RWPE1 (cell line): ENCODE results near the gene ACTN1.
"Not testable (repeated sequence)": the region's sequence is repeated elsewhere in the genome, so short reads cannot be mapped to it uniquely, and the experiment has no call there.

Source experiments
- CTCF ChIA-PET: fragments of 350-600 bp; sonication (Branson Sonifier 250); formaldehyde crosslinking; extraction: SDS; loops from one replicate; lab custom pipeline; 2021; lab: Yijun Ruan, JAX
- POLR2A ChIA-PET: fragments of 400-600 bp; formaldehyde crosslinking; extraction: SDS; loops from one replicate; lab custom pipeline; 2020; ENCODE audit warnings: antibody characterized with exemption; ENCODE audit not compliant: low non-redundant PET; lab: Yijun Ruan, JAX
- DNase-seq: peaks from one replicate; pipeline ENCODE4 v3.0.0; 2012; ENCODE audit warnings: low spot score
- H3K27ac ChIP-seq: fragments of 450-650 bp; 2 replicates; pipeline ENCODE4 v1.5.1; 2017
- CTCF ChIP-seq: fragments of 450-650 bp; conservative IDR thresholded peaks from 2 replicates; pipeline ENCODE4 v1.5.1; 2017; ENCODE audit warnings: low read depth, mild to moderate bottlenecking

Gene ACTN1

GRCh38 chr14:68856572-68856971, 122.5 kb downstream of the ACTN1 start:
- DNase-seq = no peak
- ChIA-PET CTCF (no interaction called here), POLR2A (no interaction called here)
- TF ChIP-seq CTCF = no peak
- no peak overlapping the region for H3K27ac ChIP-seq

GRCh38 chr14:68854421-68854820, 124.7 kb downstream of the ACTN1 start:
- TF ChIP-seq CTCF = no peak
- no peak overlapping the region for H3K27ac ChIP-seq
- CTCF ChIA-PET = interaction anchor here (1.2 kb wide), 1 partner anchor 9 kb away, joined by 4 read pairs; no protein-coding TSS in a partner anchor
- no peak for DNase-seq
- POLR2A ChIA-PET = no interaction called here

GRCh38 chr14:68853749-68854148, 125.4 kb downstream of the ACTN1 start:
- no peak for TF ChIP-seq CTCF
- no peak overlapping the region for H3K27ac ChIP-seq
- POLR2A ChIA-PET = no interaction called here
- CTCF ChIA-PET = interaction anchor here (0.5 to 1.2 kb wide), 3 partner anchors 9 to 1011 kb away, joined by 3 to 5 read pairs (median 4); no protein-coding TSS in a partner anchor
- no peak for DNase-seq

DNA sequence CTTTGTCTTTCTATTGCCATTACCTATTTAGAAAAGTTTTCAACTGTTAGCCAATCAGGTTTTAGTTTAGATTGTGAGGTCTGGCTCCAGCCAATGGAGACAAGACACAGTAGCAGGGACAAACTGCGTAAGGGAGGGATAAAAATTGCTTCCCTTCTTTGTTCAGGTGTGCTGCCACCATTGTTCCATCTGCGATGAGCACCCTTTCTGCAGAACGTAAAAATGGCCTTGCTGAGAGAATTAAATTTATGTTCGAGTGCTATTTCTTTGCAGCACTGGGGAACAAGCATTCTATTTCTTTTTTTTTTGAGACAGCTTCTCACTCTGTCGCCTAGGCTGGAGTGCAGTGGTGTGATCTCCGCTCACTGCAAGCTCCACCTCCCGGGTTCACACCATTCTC, 126.6 kb downstream of the ACTN1 start:
- DNase-seq, H3K27ac ChIP-seq, CTCF ChIA-PET, POLR2A ChIA-PET: not testable (repeated sequence)

DNA sequence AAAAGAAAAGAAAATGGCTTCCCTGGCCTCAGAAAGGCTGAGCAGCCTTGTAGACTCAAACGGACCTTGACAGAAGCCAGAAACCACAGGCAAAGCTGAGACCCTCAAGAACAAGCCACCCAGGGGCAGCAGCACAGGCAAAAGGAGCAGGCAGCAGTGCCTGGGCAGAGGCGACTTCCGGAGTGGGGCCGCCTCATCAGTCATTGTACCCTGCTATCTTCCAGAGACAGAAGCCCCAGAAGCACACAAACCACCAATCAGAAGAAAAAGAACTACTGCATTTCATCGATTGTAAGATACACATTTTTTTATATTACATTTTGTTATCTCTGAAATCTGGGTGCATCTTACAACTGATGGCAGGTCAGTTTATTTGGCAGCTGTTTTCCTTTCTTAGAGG, 128.0 kb downstream of the ACTN1 start:
- no peak overlapping the region for H3K27ac ChIP-seq
- ChIA-PET CTCF (no interaction called here), POLR2A (no interaction called here)
- no peak for TF ChIP-seq CTCF
- DNase-seq = no peak

- no peak overlapping the region for H3K27ac ChIP-seq
- no peak for DNase-seq
- TF ChIP-seq CTCF = no peak
- POLR2A ChIA-PET = no interaction called here
- CTCF ChIA-PET = interaction anchor here (0.7 kb wide), 2 partner anchors 15 to 580 kb away, joined by 3 to 4 read pairs; no protein-coding TSS in a partner anchor
Observed at GRCh38 chr14:68849416-68849815, 129.7 kb downstream of the ACTN1 start.

- no peak for TF ChIP-seq CTCF
- no peak overlapping the region for H3K27ac ChIP-seq
- no peak for DNase-seq
- ChIA-PET CTCF (interaction anchor here (0.9 kb wide), 1 partner anchor 15 kb away, joined by 3 read pairs; no protein-coding TSS in a partner anchor), POLR2A (no interaction called here)
Observed at GRCh38 chr14:68848253-68848652, 130.8 kb downstream of the ACTN1 start.

DNA sequence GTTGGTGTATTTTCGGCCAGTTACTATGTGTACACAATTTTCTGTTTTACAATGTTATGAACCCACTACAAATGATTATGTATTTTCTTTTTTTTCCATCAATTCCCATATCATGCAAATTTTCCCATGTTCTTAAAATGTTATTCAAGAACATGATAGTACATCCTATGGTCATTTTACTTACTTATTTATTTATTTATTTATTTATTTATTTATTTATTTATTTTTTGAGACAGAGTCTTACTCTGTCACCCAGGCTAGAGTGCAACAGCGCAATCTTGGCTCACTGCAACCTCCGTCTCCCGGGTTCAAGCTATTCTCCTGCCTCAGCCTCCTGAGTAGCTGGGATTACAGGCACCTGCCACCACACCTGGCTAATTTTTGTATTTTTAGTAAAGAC, 131.5 kb downstream of the ACTN1 start:
- DNase-seq, CTCF ChIA-PET, POLR2A ChIA-PET: not testable (repeated sequence)

More for the DNA sequence above, 131.5 kb downstream of the ACTN1 start:
- H3K27ac ChIP-seq = not testable (repeated sequence)
